IMR-90 (cell line): ENCODE measurements around the gene ATP11A. TPM values are rescaled to one million over a fixed set of nuclear protein-coding genes. Genes with fewer than 3 reads are reported as not detected.

Source experiments
- ATAC-seq: fragments of 200-7000 bp; cut with Tn5 transposase; 2 replicates; pipeline ENCODE4 v1.9.1; 2020; ENCODE audit warnings: low read depth, mild to moderate bottlenecking, moderate library complexity
- BruUV-seq: library from RNA; stranded (reverse); fragments of 400-500 nt; replicated peaks from 2 replicates; lab custom pipeline; 2021; lab: Mats Ljungman, UMichigan
- CTCF ChIA-PET: fragments of 300-600 bp; formaldehyde crosslinking; extraction: SDS; loops from one replicate; lab custom pipeline; 2021; ENCODE audit warnings: antibody characterized with exemption; lab: Yijun Ruan, JAX
- POLR2A ChIA-PET: fragments of 300-600 bp; sonication (Branson Sonifier 250); formaldehyde crosslinking; loops from one replicate; lab custom pipeline; 2022; ENCODE audit warnings: antibody characterized with exemption; ENCODE audit not compliant: unreplicated experiment; lab: Charles Lee
- DNase-seq: peaks from one replicate; pipeline ENCODE4 v3.0.0; 2013
- H2AFZ ChIP-seq: replicated peaks from 2 replicates; pipeline ENCODE3; 2013; ENCODE audit warnings: low read length, mild to moderate bottlenecking; ENCODE audit not compliant: poor library complexity
- H2AK5ac ChIP-seq: 2 replicates; pipeline ENCODE4 v1.6.1; 2013; ENCODE audit warnings: low read depth, low read length, inconsistent platforms
- H2AK9ac ChIP-seq: replicated peaks from 2 replicates; pipeline ENCODE3; 2013; ENCODE audit warnings: mild to moderate bottlenecking, low read depth, low read length, moderate library complexity; ENCODE audit not compliant: poor library complexity
- H2BK120ac ChIP-seq: 2 replicates; pipeline ENCODE4 v1.6.1; 2013; ENCODE audit warnings: low read depth, low read length, inconsistent platforms
- H2BK15ac ChIP-seq: 3 replicates; pipeline ENCODE4 v1.6.1; 2013; ENCODE audit warnings: low read depth, low read length, inconsistent platforms
- H2BK20ac ChIP-seq: 2 replicates; pipeline ENCODE4 v1.6.1; 2013; ENCODE audit warnings: low read depth, mild to moderate bottlenecking, inconsistent platforms, low read length, moderate library complexity
- H2BK5ac ChIP-seq: 2 replicates; pipeline ENCODE4 v1.6.1; 2013; ENCODE audit warnings: mild to moderate bottlenecking, low read depth, low read length, inconsistent platforms; ENCODE audit not compliant: poor library complexity, severe bottlenecking
- H3K14ac ChIP-seq: replicated peaks from 2 replicates; pipeline ENCODE4 v1.6.1; 2013; ENCODE audit warnings: low read depth, low read length, inconsistent platforms
- H3K18ac ChIP-seq: 2 replicates; pipeline ENCODE4 v1.6.1; 2013; ENCODE audit warnings: low read depth, low read length, control low read depth
- H3K23ac ChIP-seq: 2 replicates; pipeline ENCODE4 v1.6.1; 2013; ENCODE audit warnings: low read depth, low read length, inconsistent platforms
- H3K27ac ChIP-seq: 2 replicates; pipeline ENCODE4 v1.5.1; 2013; ENCODE audit warnings: mild to moderate bottlenecking, control low read depth, low read length; ENCODE audit not compliant: insufficient read depth
- H3K27me3 ChIP-seq: 2 replicates; pipeline ENCODE4 v1.6.1; 2013; ENCODE audit warnings: low read length; ENCODE audit not compliant: control insufficient read depth, insufficient read depth
- H3K36me3 ChIP-seq: 2 replicates; pipeline ENCODE4 v1.6.1; 2013; ENCODE audit warnings: low read length, mixed read lengths; ENCODE audit not compliant: control insufficient read depth, insufficient read depth
- H3K4ac ChIP-seq: 2 replicates; pipeline ENCODE4 v1.6.1; 2013; ENCODE audit warnings: low read depth, low read length, inconsistent platforms
- H3K4me1 ChIP-seq: 2 replicates; pipeline ENCODE4 v1.6.1; 2013; ENCODE audit warnings: low read length, mixed read lengths; ENCODE audit not compliant: control insufficient read depth, insufficient read depth
- H3K4me2 ChIP-seq: 2 replicates; pipeline ENCODE4 v1.6.1; 2013; ENCODE audit warnings: low read depth, mild to moderate bottlenecking, control low read depth, low read length, moderate library complexity
- H3K4me3 ChIP-seq: 2 replicates; pipeline ENCODE4 v1.5.1; 2013; ENCODE audit warnings: low read depth, mild to moderate bottlenecking, control low read depth, low read length, moderate library complexity; ENCODE audit not compliant: insufficient read depth
- H3K56ac ChIP-seq: 2 replicates; pipeline ENCODE4 v1.6.1; 2013; ENCODE audit warnings: low read length, inconsistent platforms; ENCODE audit not compliant: insufficient read depth; ENCODE audit errors: extremely low read depth
- H3K79me1 ChIP-seq, 2 experiments: 2 replicates each; pipeline ENCODE4 v1.6.1; 2013; ENCODE audit warnings: low read length in 2 of 2, inconsistent platforms in 1 of 2, low read depth in 1 of 2
- H3K9ac ChIP-seq: 2 replicates; pipeline ENCODE4 v1.6.1; 2013; ENCODE audit warnings: low read depth, low read length, control low read depth
- H3K9me1 ChIP-seq: 2 replicates; pipeline ENCODE4 v1.6.1; 2013; ENCODE audit warnings: low read length, inconsistent platforms; ENCODE audit not compliant: insufficient read depth
- H3K9me3 ChIP-seq: 2 replicates; pipeline ENCODE4 v1.6.1; 2013; ENCODE audit warnings: low read length; ENCODE audit not compliant: control insufficient read depth, insufficient read depth
- H4K20me1 ChIP-seq: 2 replicates; pipeline ENCODE4 v1.6.1; 2013; ENCODE audit warnings: low read length, inconsistent platforms; ENCODE audit not compliant: insufficient read depth
- H4K5ac ChIP-seq: 2 replicates; pipeline ENCODE4 v1.6.1; 2013; ENCODE audit warnings: mild to moderate bottlenecking, low read depth, low read length, control low read depth
- H4K8ac ChIP-seq, 2 experiments: 2 replicates each; pipeline ENCODE4 v1.6.1; 2013; ENCODE audit warnings: low read depth in 2 of 2, low read length in 2 of 2, control low read depth in 1 of 2, inconsistent platforms in 1 of 2
- H4K91ac ChIP-seq: 2 replicates; pipeline ENCODE4 v1.6.1; 2013; ENCODE audit warnings: low read depth, low read length, inconsistent platforms; ENCODE audit not compliant: insufficient read depth
- BHLHE40 ChIP-seq: fragments of 150-350 bp; IDR thresholded peaks from 2 replicates; pipeline ENCODE4 v1.6.1; 2016; ENCODE audit warnings: mild to moderate bottlenecking, low read depth, low read length
- CEBPB ChIP-seq: IDR thresholded peaks from 2 replicates; pipeline ENCODE4 v1.6.1; 2012; ENCODE audit warnings: low read depth, low read length, improper control_type of control experiment
- CHD1 ChIP-seq: IDR thresholded peaks from 2 replicates; pipeline ENCODE4 v1.6.1; 2012; ENCODE audit warnings: low read depth, low read length, improper control_type of control experiment
- CTCF ChIP-seq: conservative IDR thresholded peaks from 2 replicates; pipeline ENCODE4 v1.5.1; 2012; ENCODE audit warnings: mild to moderate bottlenecking, low read depth, low read length, improper control_type of control experiment
- ELK1 ChIP-seq: fragments of 150-350 bp; IDR thresholded peaks from 2 replicates; pipeline ENCODE4 v1.6.1; 2016; ENCODE audit warnings: low read depth, mild to moderate bottlenecking, low read length, moderate library complexity, borderline replicate concordance
- FOS ChIP-seq: fragments of 150-350 bp; IDR thresholded peaks from 2 replicates; pipeline ENCODE4 v1.6.1; 2016; ENCODE audit warnings: low read depth, low read length
- MAFK ChIP-seq: IDR thresholded peaks from 2 replicates; pipeline ENCODE4 v1.6.1; 2012; ENCODE audit warnings: low read depth, low read length, improper control_type of control experiment
- MAZ ChIP-seq: IDR thresholded peaks from 2 replicates; pipeline ENCODE4 v1.6.1; 2012; ENCODE audit warnings: low read depth, mild to moderate bottlenecking, low read length, improper control_type of control experiment, moderate library complexity, borderline replicate concordance
- MXI1 ChIP-seq: IDR thresholded peaks from 2 replicates; pipeline ENCODE4 v1.6.1; 2012; ENCODE audit warnings: low read depth, mild to moderate bottlenecking, low read length, moderate library complexity, borderline replicate concordance
- NFE2L2 ChIP-seq: fragments of 150-350 bp; IDR thresholded peaks from 2 replicates; pipeline ENCODE4 v1.6.1; 2016; ENCODE audit warnings: low read depth, mild to moderate bottlenecking, low read length
- POLR2A ChIP-seq: IDR thresholded peaks from 2 replicates; pipeline ENCODE4 v1.6.1; 2012; ENCODE audit warnings: mild to moderate bottlenecking, low read depth, low read length
- RAD21 ChIP-seq: IDR thresholded peaks from 2 replicates; pipeline ENCODE4 v1.6.1; 2012; ENCODE audit warnings: low read length, improper control_type of control experiment
- RCOR1 ChIP-seq: IDR thresholded peaks from 2 replicates; pipeline ENCODE4 v1.6.1; 2012; ENCODE audit warnings: mild to moderate bottlenecking, low read length, improper control_type of control experiment; ENCODE audit not compliant: insufficient replicate concordance
- RFX5 ChIP-seq: IDR thresholded peaks from 2 replicates; pipeline ENCODE4 v1.8.0; 2012; ENCODE audit warnings: low read depth, mild to moderate bottlenecking, low read length, moderate library complexity
- SMC3 ChIP-seq: fragments of 150-350 bp; IDR thresholded peaks from 2 replicates; pipeline ENCODE4 v1.6.1; 2016; ENCODE audit warnings: low read depth, mild to moderate bottlenecking, antibody characterized with exemption, low read length, moderate library complexity
- USF2 ChIP-seq: fragments of 150-350 bp; IDR thresholded peaks from 2 replicates; pipeline ENCODE4 v1.6.1; 2017; ENCODE audit warnings: mild to moderate bottlenecking, antibody characterized with exemption, low read length, low read depth
- WGBS, 2 experiments: methylation state at CpG; one replicate each; pipeline versions ENCODE4 v1.1.5 to v1.1.7; 2013; ENCODE audit warnings: missing lambda C conversion rate in 2 of 2; ENCODE audit not compliant: insufficient read length in 1 of 2; ENCODE audit errors: extremely low coverage in 2 of 2; 5-methylcytosine and 5-hydroxymethylcytosine counted together
- dilution Hi-C: fragments of 300-500 bp; cut with HindIII; formaldehyde crosslinking; loops from one replicate; pipeline ENCODE4 v1.14.3; 2018; ENCODE audit warnings: low sequenced_read_pairs; ENCODE audit not compliant: unreplicated experiment
- in situ Hi-C: fragments of 300-500 bp; cut with MboI; formaldehyde crosslinking; loops from 3 replicates; pipeline ENCODE4 v1.14.3; 2019; ENCODE audit warnings: low sequenced_read_pairs, inconsistent platforms, mixed read lengths
- intact Hi-C: fragments of 100-400 bp; cut with micrococcal nuclease; formaldehyde crosslinking; loops from 2 replicates; pipeline ENCODE4 v1.10.0; 2022
- polyA plus RNA-seq, 3 experiments: library from polyadenylated mRNA; depleted of rRNA; stranded (reverse); fragments of >200 nt; gene quantifications; 2 replicates each; pipeline ENCODE4 v1.2.3, GENCODE V29; 2012; ENCODE audit warnings: low replicate concordance in 1 of 3
- total RNA-seq: library from RNA; depleted of rRNA; stranded (reverse); fragments of >200 nt; gene quantifications from 2 replicates; pipeline ENCODE4 v1.2.3, GENCODE V29; 2012

Gene ATP11A
- total and polyA plus RNA-seq, 2 of the 4 experiments (the other 2 are of a cell fraction) = 8.4 to 12.0 TPM

- TF ChIP-seq POLR2A (no peak), MAZ (no peak), SMC3 (no peak), CHD1 (no peak), NFE2L2 (no peak), CTCF (no peak), RAD21 (no peak), RFX5 (no peak), CEBPB (no peak), MAFK (no peak), FOS (no peak), USF2 (no peak), ELK1 (no peak), MXI1 (no peak), BHLHE40 (no peak), RCOR1 (no peak)
- H2AK5ac ChIP-seq = no peak overlapping the region
- H3K14ac ChIP-seq = no peak overlapping the region
- H4K91ac ChIP-seq = no peak overlapping the region
- H3K56ac ChIP-seq = no peak overlapping the region
- no peak overlapping the region for H3K27ac ChIP-seq
- H3K9me1 ChIP-seq = no peaks in the 10 kb centered on the region
- no peak overlapping the region for H2AK9ac ChIP-seq
- no peak for DNase-seq
- dilution Hi-C loops (no loop called here), in situ Hi-C loops (no loop called here), intact Hi-C loops (no loop called here)
- H4K8ac ChIP-seq = no peak overlapping the region
- ATAC-seq = no peak
- CTCF ChIA-PET = no interaction called here
- H3K79me1 ChIP-seq = no peaks in the 10 kb centered on the region
- no TSS peak for BruUV-seq
- H3K4me2 ChIP-seq = no peak overlapping the region
- H3K4me1 ChIP-seq = no peaks in the 10 kb centered on the region
- H2BK5ac ChIP-seq = no peak overlapping the region
- H3K18ac ChIP-seq = no peak overlapping the region
- H3K9me3 ChIP-seq = no peaks in the 10 kb centered on the region
- no peak overlapping the region for H2BK20ac ChIP-seq
- no peak overlapping the region for H3K4ac ChIP-seq
- H3K27me3 ChIP-seq = peaks cover 4% of the 10 kb centered on the region; the same call in 1 of the 2 replicates
- no peak overlapping the region for H2AFZ ChIP-seq
- no peak overlapping the region for H3K23ac ChIP-seq
- no peak overlapping the region for H2BK15ac ChIP-seq
- no peak overlapping the region for H3K9ac ChIP-seq
- no peak overlapping the region for H4K5ac ChIP-seq
- no peak overlapping the region for H2BK120ac ChIP-seq
- POLR2A ChIA-PET = no interaction called here
- WGBS, 2 experiments = 77% methylated on average over 6 of the region's 10 CpGs; no CpG with 5 or more reads in 1 of the 2 experiments
- H3K36me3 ChIP-seq = no peaks in the 10 kb centered on the region
- no peaks in the 10 kb centered on the region for H4K20me1 ChIP-seq
- H3K4me3 ChIP-seq = no peak overlapping the region
Measured at GRCh38 chr13:112683581-112683980, 6.3 kb upstream of the ATP11A start.
